Stomach (tissue), 9 donors: ENCODE data around the gene TMEM225B. TPM values are rescaled to one million over a fixed set of nuclear protein-coding genes. Genes with fewer than 3 reads are reported as not detected.

Experiments
- DNase-seq, 2 donors: peaks; one replicate each; pipeline versions ENCODE4 v3.0.0 to v3.0.0-alpha.2; 2013 to 2019
- H3K27ac ChIP-seq, 5 donors: fragments of 200-600 bp in 4 of 5; sonication (generic) in 4 of 5; one replicate each; pipeline ENCODE4 v1.5.1; 2013 to 2019; ENCODE audit warnings: mild to moderate bottlenecking in 1 of 5, moderate library complexity in 1 of 5
- H3K27me3 ChIP-seq, 3 donors: fragments of 200-600 bp; sonication (generic); one replicate each; pipeline ENCODE4 v1.5.1; 2017 to 2019; ENCODE audit warnings: mixed run types in 1 of 3
- H3K36me3 ChIP-seq, 4 donors: fragments of 200-600 bp; sonication (generic); 1 replicate in 3 of 4; 2 replicates in 1 of 4; pipeline ENCODE4 v1.5.1; 2016 to 2019
- H3K4me1 ChIP-seq, 4 donors: fragments of 200-600 bp; sonication (generic); one replicate each; pipeline ENCODE4 v1.5.1; 2016 to 2019
- H3K4me3 ChIP-seq, 4 donors: fragments of 200-600 bp; sonication (generic) in 3 of 4; one replicate each; pipeline ENCODE4 v1.5.1; 2016 to 2019; ENCODE audit warnings: mild to moderate bottlenecking in 1 of 4
- H3K9me3 ChIP-seq, 4 donors: fragments of 200-600 bp; sonication (generic); one replicate each; pipeline ENCODE4 v1.5.1; 2016 to 2019
- EP300 ChIP-seq: sonication (generic); formaldehyde crosslinking; IDR thresholded peaks from one replicate; pipeline ENCODE4 v1.6.1; 2017; ENCODE audit warnings: antibody characterized with exemption
- POLR2A ChIP-seq, 4 donors: fragments of 450-650 bp; IDR thresholded peaks; one replicate each; pipeline ENCODE4 v1.6.1; 2016; ENCODE audit warnings: antibody characterized with exemption in 4 of 4, control low read depth in 2 of 4, mild to moderate bottlenecking in 1 of 4, moderate library complexity in 1 of 4
- POLR2AphosphoS5 ChIP-seq, 3 donors: sonication (generic); formaldehyde crosslinking; IDR thresholded peaks; one replicate each; pipeline ENCODE4 v1.6.1; 2016; ENCODE audit warnings: antibody characterized with exemption in 3 of 3
- WGBS, 5 donors: extraction: QIAGEN DNeasy Blood & Tissue Kit in 3 of 5; methylation state at CpG; one replicate each; pipeline versions ENCODE4 v1.1.5 to v1.1.7; 2013 to 2018; 5-methylcytosine and 5-hydroxymethylcytosine counted together
- intact Hi-C: fragments of 100-400 bp; cut with DNase I; formaldehyde crosslinking; loops from one replicate; pipeline ENCODE4 v1.15.1; 2023; ENCODE audit warnings: low total_unique reads
- polyA plus RNA-seq, 3 donors: library from polyadenylated mRNA; stranded (reverse); fragments of 200-250 nt; gene quantifications; one replicate each; pipeline ENCODE4 v1.2.3, GENCODE V29; 2013
- total RNA-seq, 5 donors: library from RNA; depleted of rRNA; stranded (reverse); fragments of >200 nt; gene quantifications; one replicate each; pipeline versions ENCODE4 v1.1.0 to v1.2.3, GENCODE V29; 2014 to 2016
- TF ChIP-seq, protein P1 (sequence below), 7 experiments: fragments of 450-650 bp in 4 of 7; fragments of 200-600 bp in 3 of 7; sonication (generic) in 3 of 7; IDR thresholded peaks; one replicate each; pipeline ENCODE4 v1.5.1; 2016 to 2019; ENCODE audit warnings: antibody characterized with exemption in 7 of 7, control low read depth in 2 of 7, mild to moderate bottlenecking in 1 of 7
- donor health status: healthy with polysubstance abuse.
- donor health status: Bipolar disorder and iron deficiency.
- donor health status: healthy.

Gene TMEM225B
- total and polyA plus RNA-seq, 8 donors = 0.73 to 4.3 (median 0.98) TPM; not detected in 4

DNA sequence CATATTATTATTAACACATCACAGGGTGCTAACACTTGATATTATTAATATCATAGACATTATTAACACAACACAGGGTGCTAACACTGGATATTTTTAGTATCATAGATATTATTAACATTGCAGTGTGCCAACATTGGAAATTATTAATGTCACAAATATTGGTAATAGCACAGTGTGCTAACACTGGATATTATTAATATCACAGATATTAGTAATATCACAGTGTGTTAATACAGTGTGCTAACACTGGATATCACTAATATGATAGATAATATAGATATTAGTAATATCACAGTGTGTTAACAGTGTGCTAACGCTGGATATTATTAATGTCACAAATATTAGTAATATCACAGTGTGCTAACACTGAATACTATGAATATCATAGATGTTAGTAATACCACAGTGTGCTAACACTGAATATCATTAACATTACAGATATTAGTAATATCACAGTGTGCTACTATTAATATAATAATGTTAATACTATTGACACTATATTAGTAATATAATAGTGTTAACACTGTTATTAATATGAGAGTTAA is 1.6 kb upstream of the TMEM225B start:
- Histone ChIP-seq H3K4me3 (no peak overlapping the region), H3K27me3 (peaks cover 0 to 7% (median 0%) of the 10 kb centered on the region in 3 donors), H3K36me3 (no peaks in the 10 kb centered on the region), H3K9me3 (no peaks in the 10 kb centered on the region), H3K27ac (no peak overlapping the region), H3K4me1 (no peaks in the 10 kb centered on the region)
- WGBS, 5 donors = 67 to 91% (median 84%) methylated on average over 1 of the region's 1 CpG
- no peak for DNase-seq
- intact Hi-C loops = no loop called here
- TF ChIP-seq POLR2A (IDR thresholded peaks at IDR 0.05) (no peak), EP300 (no peak), POLR2AphosphoS5 (IDR thresholded peaks at IDR 0.05) (no peak)
- TF ChIP-seq, protein P1, sequence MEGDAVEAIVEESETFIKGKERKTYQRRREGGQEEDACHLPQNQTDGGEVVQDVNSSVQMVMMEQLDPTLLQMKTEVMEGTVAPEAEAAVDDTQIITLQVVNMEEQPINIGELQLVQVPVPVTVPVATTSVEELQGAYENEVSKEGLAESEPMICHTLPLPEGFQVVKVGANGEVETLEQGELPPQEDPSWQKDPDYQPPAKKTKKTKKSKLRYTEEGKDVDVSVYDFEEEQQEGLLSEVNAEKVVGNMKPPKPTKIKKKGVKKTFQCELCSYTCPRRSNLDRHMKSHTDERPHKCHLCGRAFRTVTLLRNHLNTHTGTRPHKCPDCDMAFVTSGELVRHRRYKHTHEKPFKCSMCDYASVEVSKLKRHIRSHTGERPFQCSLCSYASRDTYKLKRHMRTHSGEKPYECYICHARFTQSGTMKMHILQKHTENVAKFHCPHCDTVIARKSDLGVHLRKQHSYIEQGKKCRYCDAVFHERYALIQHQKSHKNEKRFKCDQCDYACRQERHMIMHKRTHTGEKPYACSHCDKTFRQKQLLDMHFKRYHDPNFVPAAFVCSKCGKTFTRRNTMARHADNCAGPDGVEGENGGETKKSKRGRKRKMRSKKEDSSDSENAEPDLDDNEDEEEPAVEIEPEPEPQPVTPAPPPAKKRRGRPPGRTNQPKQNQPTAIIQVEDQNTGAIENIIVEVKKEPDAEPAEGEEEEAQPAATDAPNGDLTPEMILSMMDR (IDR thresholded peaks at IDR 0.05) = no peak

GRCh38 chr7:99599836-99600235 is 1.8 kb downstream of the TMEM225B start:
- DNase-seq = no peak
- no peak overlapping the region for H3K27ac ChIP-seq
- H3K9me3 ChIP-seq = no peaks in the 10 kb centered on the region
- TF ChIP-seq EP300 = no peak
- no peak for TF ChIP-seq POLR2A (IDR thresholded peaks at IDR 0.05)
- TF ChIP-seq POLR2AphosphoS5 (IDR thresholded peaks at IDR 0.05) = no peak
- TF ChIP-seq, protein P1 (IDR thresholded peaks at IDR 0.05) = no peak
- WGBS, 5 donors = 77 to 82% (median 79%) methylated on average over 4 of the region's 4 CpGs
- intact Hi-C loops = no loop called here
- H3K4me3 ChIP-seq = no peak overlapping the region
- no peaks in the 10 kb centered on the region for H3K36me3 ChIP-seq
- no peaks in the 10 kb centered on the region for H3K4me1 ChIP-seq
- H3K27me3 ChIP-seq = peaks cover 0 to 7% (median 0%) of the 10 kb centered on the region in 3 donors

GRCh38 chr7:99601656-99602310 is 3.7 kb downstream of the TMEM225B start:
- intact Hi-C loops = no loop called here
- no peak for DNase-seq
- WGBS, 5 donors = 63 to 73% (median 71%) methylated on average over 4 to 7 of the region's 7 CpGs
- no peaks in the 10 kb centered on the region for H3K4me1 ChIP-seq
- H3K36me3 ChIP-seq = no peaks in the 10 kb centered on the region
- no peaks in the 10 kb centered on the region for H3K9me3 ChIP-seq
- TF ChIP-seq, protein P1 (IDR thresholded peaks at IDR 0.05) = no peak
- TF ChIP-seq POLR2A (IDR thresholded peaks at IDR 0.05) = no peak
- no peak for TF ChIP-seq EP300
- TF ChIP-seq POLR2AphosphoS5 (IDR thresholded peaks at IDR 0.05) = no peak
- H3K27me3 ChIP-seq = peaks cover 0 to 14% (median 0%) of the 10 kb centered on the region in 3 donors
- no peak overlapping the region for H3K4me3 ChIP-seq
- no peak overlapping the region for H3K27ac ChIP-seq

GRCh38 chr7:99605527-99605926 is 7.5 kb downstream of the TMEM225B start:
- intact Hi-C loops = no loop called here
- Histone ChIP-seq H3K9me3 (no peaks in the 10 kb centered on the region), H3K36me3 (no peaks in the 10 kb centered on the region), H3K27me3 (peaks cover 0 to 12% (median 0%) of the 10 kb centered on the region in 3 donors), H3K27ac (no peak overlapping the region), H3K4me3 (no peak overlapping the region), H3K4me1 (no peaks in the 10 kb centered on the region)
- DNase-seq = no peak
- 85 to 96% (median 94%) methylated on average over 7 of the region's 7 CpGs for WGBS, 5 donors
- TF ChIP-seq EP300 (no peak), POLR2A (IDR thresholded peaks at IDR 0.05) (no peak), POLR2AphosphoS5 (IDR thresholded peaks at IDR 0.05) (no peak)
- TF ChIP-seq, protein P1 (IDR thresholded peaks at IDR 0.05) = no peak
